ENCODE data around the gene ZNF385C. TPM values are rescaled to one million over a fixed set of nuclear protein-coding genes. Genes with fewer than 3 reads are reported as not detected.

ZNF385C gene
- total RNA-seq, 4 donors from 2014 or later: 0.53 to 1.3 TPM; not detected in 2

DNA sequence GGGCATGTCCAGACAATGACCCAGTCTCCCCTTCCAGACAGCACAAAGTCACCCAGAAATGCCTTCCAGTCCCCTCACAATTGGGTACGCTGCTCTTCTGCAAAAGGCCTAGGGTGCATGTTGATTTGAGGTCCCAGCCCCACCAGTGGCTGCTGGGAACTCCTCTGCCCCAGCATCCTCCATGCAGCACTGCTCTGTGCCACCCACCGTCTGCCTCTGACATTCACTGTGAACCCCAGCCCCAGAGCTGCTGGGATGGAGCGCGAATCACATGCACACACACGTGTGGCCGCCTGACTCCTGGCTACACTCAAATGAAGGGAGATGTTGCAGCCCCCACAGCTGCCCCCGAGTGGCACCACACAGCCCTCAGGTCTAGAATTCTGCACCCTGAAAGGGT is 46.6 kb downstream of the ZNF385C start:
- Histone ChIP-seq H3K9me3 (peaks cover 0 to 5% (median 0%) of the 10 kb centered on the region in 4 donors), H3K4me3 (no peak overlapping the region), H3K4me1 (peaks cover 0 to 7% (median 2%) of the 10 kb centered on the region in 4 donors), H3K36me3 (no peaks in the 10 kb centered on the region), H3K27me3 (no peaks in the 10 kb centered on the region), H3K27ac (no peak overlapping the region)
- TF ChIP-seq, protein P1, sequence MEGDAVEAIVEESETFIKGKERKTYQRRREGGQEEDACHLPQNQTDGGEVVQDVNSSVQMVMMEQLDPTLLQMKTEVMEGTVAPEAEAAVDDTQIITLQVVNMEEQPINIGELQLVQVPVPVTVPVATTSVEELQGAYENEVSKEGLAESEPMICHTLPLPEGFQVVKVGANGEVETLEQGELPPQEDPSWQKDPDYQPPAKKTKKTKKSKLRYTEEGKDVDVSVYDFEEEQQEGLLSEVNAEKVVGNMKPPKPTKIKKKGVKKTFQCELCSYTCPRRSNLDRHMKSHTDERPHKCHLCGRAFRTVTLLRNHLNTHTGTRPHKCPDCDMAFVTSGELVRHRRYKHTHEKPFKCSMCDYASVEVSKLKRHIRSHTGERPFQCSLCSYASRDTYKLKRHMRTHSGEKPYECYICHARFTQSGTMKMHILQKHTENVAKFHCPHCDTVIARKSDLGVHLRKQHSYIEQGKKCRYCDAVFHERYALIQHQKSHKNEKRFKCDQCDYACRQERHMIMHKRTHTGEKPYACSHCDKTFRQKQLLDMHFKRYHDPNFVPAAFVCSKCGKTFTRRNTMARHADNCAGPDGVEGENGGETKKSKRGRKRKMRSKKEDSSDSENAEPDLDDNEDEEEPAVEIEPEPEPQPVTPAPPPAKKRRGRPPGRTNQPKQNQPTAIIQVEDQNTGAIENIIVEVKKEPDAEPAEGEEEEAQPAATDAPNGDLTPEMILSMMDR (IDR thresholded peaks at IDR 0.05): no peak
- TF ChIP-seq POLR2A (IDR thresholded peaks at IDR 0.05): no peak
- no peak for DNase-seq

DNA sequence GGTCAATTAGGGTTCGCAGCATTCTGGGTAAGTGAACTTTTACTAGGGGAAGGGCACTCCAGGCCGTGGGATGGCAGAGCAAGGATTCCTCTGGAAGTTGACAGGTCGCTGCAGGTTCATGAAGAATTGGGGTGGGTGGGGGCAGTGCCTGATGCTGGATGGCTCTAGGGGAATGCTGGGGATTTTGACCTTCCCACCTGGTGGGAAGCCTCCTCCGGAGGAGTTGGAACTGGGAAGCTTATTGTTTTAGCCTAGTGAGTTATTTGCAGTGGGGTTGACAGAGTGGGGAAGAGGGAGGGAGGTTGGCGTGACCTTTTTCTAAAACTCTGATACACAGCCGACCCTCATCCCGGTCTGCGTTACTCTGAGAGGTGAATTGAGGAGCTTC is 47.3 kb downstream of the ZNF385C start:
- H3K27ac ChIP-seq: peak overlapping the region in 1 of 4 donors; percentile 65
- no peaks in the 10 kb centered on the region for H3K9me3 ChIP-seq
- DNase-seq: no peak
- peak overlapping the region; percentile 56 to 87 (median 68) for H3K4me3 ChIP-seq
- no peaks in the 10 kb centered on the region for H3K36me3 ChIP-seq
- TF ChIP-seq, protein P1 (IDR thresholded peaks at IDR 0.05): no peak
- TF ChIP-seq POLR2A (IDR thresholded peaks at IDR 0.05): no peak
- no peaks in the 10 kb centered on the region for H3K27me3 ChIP-seq
- peaks cover 0 to 7% (median 2%) of the 10 kb centered on the region in 4 donors for H3K4me1 ChIP-seq

DNA sequence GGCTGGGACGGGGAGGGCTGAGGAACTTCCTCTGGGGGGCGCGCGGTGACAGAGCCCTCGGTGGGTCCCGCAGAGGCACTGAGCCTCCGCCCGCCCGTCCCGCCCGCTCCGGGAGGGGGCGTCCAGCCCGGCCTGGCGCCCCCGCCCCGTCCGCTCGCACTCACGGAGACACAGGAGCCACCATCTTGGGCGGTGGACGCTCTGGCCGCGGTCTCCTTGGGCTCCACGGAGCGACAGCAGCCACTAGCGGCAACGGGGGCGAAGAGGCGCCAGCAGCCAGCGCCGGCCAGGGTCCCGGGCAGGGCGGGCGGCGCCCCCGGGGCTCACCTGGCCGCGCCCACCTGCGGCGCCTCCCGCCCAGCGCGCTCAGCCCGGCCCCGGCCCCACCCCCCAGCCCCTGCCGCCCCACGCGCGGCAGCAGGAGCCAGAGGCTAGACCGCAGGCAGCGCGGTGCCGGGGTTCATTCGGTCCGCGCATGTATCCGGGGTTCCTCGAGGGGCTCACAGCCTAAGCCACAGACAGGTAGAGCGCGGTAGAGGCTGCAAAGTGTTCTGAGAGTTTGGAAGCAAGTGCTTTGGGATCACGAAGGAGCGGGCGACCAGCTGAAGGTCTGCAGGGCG is 47.8 kb downstream of the ZNF385C start, which contains the start of gene C17orf113:
Gene C17orf113, minus strand, starts transcription at position 209 of the 620 bp plus-strand sequence. CDS start 7,225 bp downstream, outside the sequence.
- H3K27ac ChIP-seq: peak within 1 kb of the TSS in 3 of 4 donors; percentile 15 to 65 (median 46)
- H3K36me3 ChIP-seq: no peaks in the 10 kb centered on the region
- no peaks in the 10 kb centered on the region for H3K27me3 ChIP-seq
- peaks cover 0 to 7% (median 2%) of the 10 kb centered on the region in 4 donors for H3K4me1 ChIP-seq
- no peaks in the 10 kb centered on the region for H3K9me3 ChIP-seq
- peak; percentile 61 to 78 (median 78) for DNase-seq
- TF ChIP-seq, protein P1 (IDR thresholded peaks at IDR 0.05): peak in 5 of 6 experiments; percentile 29 to 44 (median 33)
- no peak for TF ChIP-seq POLR2A (IDR thresholded peaks at IDR 0.05)
- H3K4me3 ChIP-seq: peak within 1 kb of the TSS; percentile 56 to 87 (median 68)

DNA sequence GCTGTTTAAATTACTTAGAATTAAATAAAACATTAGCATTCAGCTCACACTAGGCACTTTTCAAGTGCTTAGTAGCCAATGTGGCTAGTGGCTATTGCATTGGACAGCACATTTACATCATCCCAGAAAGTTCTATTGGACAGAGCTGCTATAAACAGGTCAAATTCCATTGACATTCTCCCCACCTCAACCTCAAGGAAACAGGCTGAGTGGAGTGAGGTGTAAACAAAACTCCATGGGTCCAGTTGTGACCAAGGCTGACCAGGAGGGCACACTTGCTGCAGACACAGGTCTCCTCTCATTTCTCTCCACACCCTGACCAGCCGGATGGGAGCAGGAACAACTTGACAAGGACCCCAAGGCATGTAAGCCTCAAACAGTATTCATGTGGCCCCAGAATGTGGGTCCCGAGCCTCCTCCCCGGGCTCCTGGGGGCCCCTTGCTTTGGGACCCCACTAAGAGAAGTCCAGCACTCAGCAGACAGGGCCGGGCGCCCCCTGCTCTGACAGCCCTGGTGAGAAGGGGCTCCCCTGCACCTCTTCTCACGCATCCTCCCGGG is 48.4 kb downstream of the ZNF385C start:
- Histone ChIP-seq H3K4me1 (peaks cover 0 to 7% (median 2%) of the 10 kb centered on the region in 4 donors), H3K36me3 (no peaks in the 10 kb centered on the region), H3K27me3 (no peaks in the 10 kb centered on the region), H3K4me3 (peak overlapping the region; percentile 56 to 87 (median 68)), H3K27ac (peak overlapping the region in 3 of 4 donors; percentile 15 to 65 (median 46)), H3K9me3 (no peaks in the 10 kb centered on the region)
- TF ChIP-seq, protein P1 (IDR thresholded peaks at IDR 0.05): no peak
- TF ChIP-seq POLR2A (IDR thresholded peaks at IDR 0.05): peak in 1 of 2 donors; percentile 11
- no peak for DNase-seq

DNA sequence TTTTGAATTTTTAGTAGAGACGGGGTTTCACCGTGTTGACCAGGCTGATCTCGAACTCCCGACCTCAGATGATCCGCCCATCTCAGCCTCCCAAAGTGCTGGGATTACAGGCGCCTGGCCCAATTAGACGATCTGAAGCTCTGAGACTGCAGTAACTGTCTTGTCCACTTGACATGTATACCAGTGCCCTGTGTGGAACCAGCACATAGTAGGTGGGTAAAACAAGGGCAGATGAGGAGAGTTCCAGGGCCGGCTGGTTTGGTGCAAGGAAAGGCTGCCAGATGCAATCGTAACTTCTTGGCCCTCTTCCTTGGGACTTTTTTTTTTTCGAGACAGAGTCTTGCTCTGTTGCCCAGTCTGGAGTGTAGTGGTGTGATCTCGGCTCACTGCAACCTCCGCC is 50.9 kb downstream of the ZNF385C start:
- DNase-seq: no peak
- Histone ChIP-seq H3K27ac (no peak overlapping the region), H3K9me3 (no peaks in the 10 kb centered on the region), H3K4me1 (peaks cover 0 to 7% (median 2%) of the 10 kb centered on the region in 4 donors), H3K4me3 (no peak overlapping the region), H3K27me3 (no peaks in the 10 kb centered on the region), H3K36me3 (no peaks in the 10 kb centered on the region)
- TF ChIP-seq, protein P1 (IDR thresholded peaks at IDR 0.05): no peak
- no peak for TF ChIP-seq POLR2A (IDR thresholded peaks at IDR 0.05)
